Measurements from ENCODE around the gene PATZ1.

Gene PATZ1

GRCh38 chr22:31347251-31348008 is 1.3 kb upstream of the PATZ1 start:
- DNase-seq (ENCODE audit: low spot score in 2 of 2) (peak; percentile 53 to 63), ATAC-seq (ENCODE audit: low read depth) (peak; percentile 37)
- peak overlapping the region; percentile 62 for H3K27ac Mint-ChIP-seq
- H3K9me3 Mint-ChIP-seq = no peaks in the 10 kb centered on the region
- H3K4me1 Mint-ChIP-seq = peaks cover 20% of the 10 kb centered on the region
- peaks cover 1% of the 10 kb centered on the region for H3K36me3 Mint-ChIP-seq
- H3K4me3 Mint-ChIP-seq = peak overlapping the region; percentile 85
- no peaks in the 10 kb centered on the region for H3K27me3 Mint-ChIP-seq

- H3K27me3 Mint-ChIP-seq = no peaks in the 10 kb centered on the region
- peaks cover 24% of the 10 kb centered on the region for H3K4me1 Mint-ChIP-seq
- peak overlapping the region; percentile 85 for H3K4me3 Mint-ChIP-seq
- ATAC-seq (ENCODE audit: low read depth) (no peak), DNase-seq (ENCODE audit: low spot score in 2 of 2) (peak; percentile 23 to 58)
- no peak overlapping the region for H3K27ac Mint-ChIP-seq
- no peaks in the 10 kb centered on the region for H3K9me3 Mint-ChIP-seq
- peaks cover 3% of the 10 kb centered on the region for H3K36me3 Mint-ChIP-seq
These were observed 646 bp upstream of the PATZ1 start for GRCh38 chr22:31346733-31347250.

- peaks cover 32% of the 10 kb centered on the region for H3K4me1 Mint-ChIP-seq
- peak overlapping the region; percentile 87 for H3K4me3 Mint-ChIP-seq
- H3K36me3 Mint-ChIP-seq = peaks cover 6% of the 10 kb centered on the region
These were observed 553 bp downstream of the PATZ1 start for GRCh38 chr22:31345331-31346254.

GRCh38 chr22:31344578-31345330 is 1.4 kb downstream of the PATZ1 start:
- Mint-ChIP-seq H3K36me3 (peaks cover 12% of the 10 kb centered on the region), H3K4me1 (peaks cover 40% of the 10 kb centered on the region), H3K27me3 (no peaks in the 10 kb centered on the region), H3K4me3 (peak overlapping the region; percentile 87), H3K9me3 (no peaks in the 10 kb centered on the region), H3K27ac (peak overlapping the region; percentile 85)
- DNase-seq (ENCODE audit: low spot score in 2 of 2) = peak; percentile 48 to 65
- peak; percentile 36 for ATAC-seq (ENCODE audit: low read depth)

More at GRCh38 chr22:31345331-31346254, 553 bp downstream of the PATZ1 start:
- Mint-ChIP-seq H3K9me3 (no peaks in the 10 kb centered on the region), H3K27ac (peak overlapping the region; percentile 85), H3K27me3 (no peaks in the 10 kb centered on the region)
- DNase-seq (ENCODE audit: low spot score in 2 of 2) = peak; percentile 87
- peak; percentile 46 for ATAC-seq (ENCODE audit: low read depth)

GRCh38 chr22:31344256-31344577 is 1.9 kb downstream of the PATZ1 start:
- Mint-ChIP-seq H3K9me3 (no peaks in the 10 kb centered on the region), H3K27me3 (no peaks in the 10 kb centered on the region), H3K4me1 (peaks cover 42% of the 10 kb centered on the region), H3K4me3 (peak overlapping the region; percentile 87), H3K27ac (peak overlapping the region; percentile 85), H3K36me3 (peaks cover 12% of the 10 kb centered on the region)
- ATAC-seq (ENCODE audit: low read depth) (no peak), DNase-seq (ENCODE audit: low spot score in 2 of 2) (peak in 1 of 2 donors; percentile 4)

- peak overlapping the region; percentile 85 for H3K27ac Mint-ChIP-seq
- H3K4me1 Mint-ChIP-seq = peaks cover 42% of the 10 kb centered on the region
- no peaks in the 10 kb centered on the region for H3K9me3 Mint-ChIP-seq
- peaks cover 12% of the 10 kb centered on the region for H3K36me3 Mint-ChIP-seq
- H3K4me3 Mint-ChIP-seq = peak overlapping the region; percentile 87
- H3K27me3 Mint-ChIP-seq = no peaks in the 10 kb centered on the region
- ATAC-seq (ENCODE audit: low read depth) = no peak
- DNase-seq (ENCODE audit: low spot score in 2 of 2) = peak; percentile 3 to 19
These were observed 2.6 kb downstream of the PATZ1 start for GRCh38 chr22:31343235-31344191.

GRCh38 chr22:31342389-31343140 is 3.6 kb downstream of the PATZ1 start:
- no peaks in the 10 kb centered on the region for H3K9me3 Mint-ChIP-seq
- peaks cover 12% of the 10 kb centered on the region for H3K36me3 Mint-ChIP-seq
- no peaks in the 10 kb centered on the region for H3K27me3 Mint-ChIP-seq
- H3K4me1 Mint-ChIP-seq = peaks cover 39% of the 10 kb centered on the region
- ATAC-seq (ENCODE audit: low read depth) = no peak
- peak overlapping the region; percentile 85 for H3K27ac Mint-ChIP-seq
- no peak for DNase-seq (ENCODE audit: low spot score in 2 of 2)
- H3K4me3 Mint-ChIP-seq = peak overlapping the region; percentile 46

- H3K4me1 Mint-ChIP-seq = peaks cover 39% of the 10 kb centered on the region
- ATAC-seq (ENCODE audit: low read depth) (no peak), DNase-seq (ENCODE audit: low spot score in 2 of 2) (no peak)
- no peaks in the 10 kb centered on the region for H3K9me3 Mint-ChIP-seq
- no peaks in the 10 kb centered on the region for H3K27me3 Mint-ChIP-seq
- H3K4me3 Mint-ChIP-seq = no peak overlapping the region
- H3K36me3 Mint-ChIP-seq = peaks cover 15% of the 10 kb centered on the region
- H3K27ac Mint-ChIP-seq = peak overlapping the region; percentile 66
These were observed 4.6 kb downstream of the PATZ1 start for GRCh38 chr22:31341386-31342088.

- no peak overlapping the region for H3K4me3 Mint-ChIP-seq
- no peaks in the 10 kb centered on the region for H3K9me3 Mint-ChIP-seq
- H3K27me3 Mint-ChIP-seq = no peaks in the 10 kb centered on the region
- peaks cover 39% of the 10 kb centered on the region for H3K4me1 Mint-ChIP-seq
- peak overlapping the region; percentile 66 for H3K27ac Mint-ChIP-seq
- ATAC-seq (ENCODE audit: low read depth) (no peak), DNase-seq (ENCODE audit: low spot score in 2 of 2) (no peak)
- H3K36me3 Mint-ChIP-seq = peaks cover 18% of the 10 kb centered on the region
These were observed 5.3 kb downstream of the PATZ1 start for GRCh38 chr22:31340765-31341247.

GRCh38 chr22:31340360-31340759 is 5.8 kb downstream of the PATZ1 start:
- Mint-ChIP-seq H3K4me3 (no peak overlapping the region), H3K27me3 (no peaks in the 10 kb centered on the region), H3K36me3 (peaks cover 22% of the 10 kb centered on the region), H3K4me1 (peaks cover 37% of the 10 kb centered on the region), H3K9me3 (no peaks in the 10 kb centered on the region), H3K27ac (peak overlapping the region; percentile 66)
- no peak for DNase-seq (ENCODE audit: low spot score in 2 of 2)
- no peak for ATAC-seq (ENCODE audit: low read depth)

GRCh38 chr22:31339148-31339832 is 6.9 kb downstream of the PATZ1 start:
- no peak for DNase-seq (ENCODE audit: low spot score in 2 of 2)
- H3K4me3 Mint-ChIP-seq = no peak overlapping the region
- ATAC-seq (ENCODE audit: low read depth) = no peak
- H3K27me3 Mint-ChIP-seq = no peaks in the 10 kb centered on the region
- H3K27ac Mint-ChIP-seq = peak overlapping the region; percentile 54
- H3K36me3 Mint-ChIP-seq = peaks cover 31% of the 10 kb centered on the region
- peaks cover 35% of the 10 kb centered on the region for H3K4me1 Mint-ChIP-seq
- no peaks in the 10 kb centered on the region for H3K9me3 Mint-ChIP-seq
